Measurements from ENCODE around the gene CDH23. TPM values are rescaled to one million over a fixed set of nuclear protein-coding genes. Genes with fewer than 3 reads are reported as not detected.

Gene CDH23
- total RNA-seq, 1 donor from 2014 or later, result 5.4 TPM

DNA sequence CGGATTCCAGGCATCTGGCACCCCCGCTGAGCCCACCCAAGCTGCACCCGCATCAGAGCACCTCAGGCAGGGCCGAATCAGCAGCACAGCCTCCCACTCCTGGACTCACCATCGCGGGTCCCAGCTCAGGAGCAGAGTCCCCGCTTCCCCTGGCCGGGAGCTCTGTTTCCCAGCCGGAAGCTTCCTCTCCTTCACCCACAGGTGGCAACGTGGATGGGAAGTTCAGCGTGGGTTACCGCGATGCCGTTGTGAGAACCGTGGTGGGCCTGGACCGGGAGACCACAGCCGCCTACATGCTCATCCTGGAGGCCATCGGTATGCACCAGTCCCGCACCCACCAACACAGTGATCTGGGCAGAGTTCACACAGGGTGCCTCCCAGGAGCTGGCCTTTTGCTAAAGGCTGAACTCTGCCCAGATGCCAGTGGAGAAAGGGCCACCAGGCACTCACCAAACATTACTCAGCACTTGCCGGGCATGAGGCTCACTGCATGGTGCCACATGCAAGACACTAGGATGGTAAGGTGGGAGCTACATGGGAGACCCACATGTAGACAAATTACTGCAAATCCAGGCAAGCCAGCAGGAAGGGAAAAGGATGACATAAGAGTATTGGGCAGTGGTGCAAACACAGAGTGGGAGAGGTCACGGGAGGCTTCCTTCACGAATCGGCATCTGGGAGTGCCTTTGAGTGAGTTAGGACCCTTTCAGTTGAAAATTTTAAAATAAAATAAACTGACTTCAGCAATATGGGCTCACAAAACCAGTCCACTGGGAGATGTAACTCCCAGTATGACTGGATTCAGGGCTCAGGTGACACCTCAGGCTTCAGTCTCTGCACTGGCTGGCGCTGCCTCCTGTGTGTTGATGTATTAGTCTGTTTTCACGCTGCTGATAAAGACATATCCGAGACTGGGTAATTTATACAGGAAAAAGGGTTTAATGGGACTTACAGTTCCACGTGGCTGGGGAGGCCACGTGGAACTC, 312.5 kb downstream of the CDH23 start:
- ATAC-seq, result no peak
- intact Hi-C loops (cut with micrococcal nuclease), result loop anchor here (10.0 kb wide), 1 partner anchor 324 kb away; no protein-coding TSS in a partner anchor
- DNase-seq, result no peak

DNA sequence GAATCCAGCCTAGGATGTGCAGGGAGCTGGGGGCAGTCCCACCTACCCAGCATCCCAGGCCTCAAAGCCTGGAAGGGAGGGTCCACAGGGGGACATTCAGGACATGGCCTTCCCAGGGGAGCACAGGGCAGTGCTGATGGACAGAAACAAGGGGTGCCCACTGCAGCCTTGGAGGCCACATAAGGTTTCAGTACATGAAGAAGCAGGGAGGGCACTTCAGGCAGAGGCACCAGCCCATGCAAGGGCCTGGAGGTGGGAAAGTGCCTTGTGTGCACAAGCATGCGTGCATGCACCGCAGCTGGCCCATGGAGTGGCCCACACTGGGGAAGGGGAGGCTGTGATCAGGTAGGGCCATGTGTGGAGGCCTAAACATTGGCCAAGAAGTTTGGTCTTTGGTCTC, 313.8 kb downstream of the CDH23 start:
- DNase-seq (no peak), ATAC-seq (no peak)
- intact Hi-C loops (cut with micrococcal nuclease), result no loop called here

DNA sequence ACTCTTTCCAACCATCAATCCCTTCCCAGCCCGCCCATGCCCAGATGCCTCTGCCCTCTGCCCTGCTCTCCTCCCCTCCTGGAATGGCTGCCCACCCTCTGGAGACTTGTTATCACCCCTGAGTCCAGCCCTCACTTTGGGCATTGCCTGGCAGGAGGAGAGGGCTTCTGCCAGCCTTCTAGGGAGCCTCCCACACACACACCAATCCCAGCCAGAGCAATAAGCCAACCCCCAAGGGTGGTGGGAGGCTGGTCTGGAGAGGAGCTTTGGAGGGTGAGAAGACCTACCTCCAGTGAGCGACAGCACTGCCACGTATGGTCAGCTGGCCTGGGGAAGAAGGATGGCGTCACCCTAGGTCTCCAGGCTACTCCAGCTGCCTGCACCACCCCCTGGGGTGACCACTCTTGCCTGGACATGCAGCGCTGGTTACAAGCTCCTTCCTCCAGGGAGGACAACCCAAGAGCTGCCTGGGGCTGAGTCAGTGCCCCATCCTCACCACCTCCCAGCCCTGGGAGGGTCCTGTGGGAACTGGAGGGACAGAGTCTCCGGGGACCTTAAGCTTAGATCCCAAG, 314.4 kb downstream of the CDH23 start:
- intact Hi-C loops (cut with micrococcal nuclease), result no loop called here
- DNase-seq, result no peak
- ATAC-seq, result no peak

DNA sequence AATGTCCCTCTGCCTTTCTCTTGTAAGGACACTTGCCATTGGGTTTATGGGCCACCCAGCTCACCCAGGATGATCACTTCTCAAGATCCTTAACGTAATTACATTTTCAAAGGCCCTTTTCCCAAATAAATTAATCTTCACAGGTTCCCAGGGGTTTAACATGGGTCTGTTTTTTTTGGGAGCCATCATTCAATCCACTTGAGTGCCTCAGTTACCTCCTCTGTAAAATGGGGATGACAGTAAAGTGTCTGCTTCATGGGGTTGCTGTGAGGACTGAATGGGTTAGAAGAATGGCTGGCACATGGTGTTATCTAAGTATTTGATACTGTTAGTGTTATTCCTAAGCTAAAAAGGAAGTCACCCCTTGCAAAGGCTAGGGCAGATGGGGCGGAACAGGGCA, 315.4 kb downstream of the CDH23 start:
- no peak for ATAC-seq

DNA sequence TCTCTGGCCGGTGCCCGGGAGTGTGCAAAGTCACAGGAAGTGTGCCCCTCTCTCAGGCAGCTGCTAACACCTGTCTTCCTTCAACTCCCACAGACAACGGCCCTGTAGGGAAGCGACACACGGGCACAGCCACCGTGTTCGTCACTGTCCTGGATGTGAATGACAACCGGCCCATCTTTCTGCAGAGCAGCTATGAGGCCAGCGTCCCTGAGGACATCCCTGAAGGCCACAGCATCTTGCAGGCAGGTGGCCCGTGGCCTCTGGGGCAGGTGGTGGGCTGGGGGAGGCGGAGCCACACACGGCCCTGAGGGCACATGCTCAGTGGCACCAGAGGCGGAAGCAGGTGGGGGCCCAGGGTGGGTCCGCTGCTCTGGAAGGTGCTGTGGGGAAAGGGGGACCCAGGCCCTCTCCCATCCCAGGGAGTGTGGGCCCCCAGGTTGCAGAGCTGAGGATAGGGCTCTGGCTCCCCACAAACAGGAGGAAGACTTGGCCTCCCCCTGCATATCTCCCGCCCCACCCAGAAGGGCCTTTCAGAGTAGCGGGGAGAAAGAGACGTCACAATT, 315.9 kb downstream of the CDH23 start:
- intact Hi-C loops (cut with micrococcal nuclease), result no loop called here
- DNase-seq, result no peak
- no peak for ATAC-seq

More for the DNA sequence above, 315.4 kb downstream of the CDH23 start:
- no peak for DNase-seq
- intact Hi-C loops (cut with micrococcal nuclease), result no loop called here

DNA sequence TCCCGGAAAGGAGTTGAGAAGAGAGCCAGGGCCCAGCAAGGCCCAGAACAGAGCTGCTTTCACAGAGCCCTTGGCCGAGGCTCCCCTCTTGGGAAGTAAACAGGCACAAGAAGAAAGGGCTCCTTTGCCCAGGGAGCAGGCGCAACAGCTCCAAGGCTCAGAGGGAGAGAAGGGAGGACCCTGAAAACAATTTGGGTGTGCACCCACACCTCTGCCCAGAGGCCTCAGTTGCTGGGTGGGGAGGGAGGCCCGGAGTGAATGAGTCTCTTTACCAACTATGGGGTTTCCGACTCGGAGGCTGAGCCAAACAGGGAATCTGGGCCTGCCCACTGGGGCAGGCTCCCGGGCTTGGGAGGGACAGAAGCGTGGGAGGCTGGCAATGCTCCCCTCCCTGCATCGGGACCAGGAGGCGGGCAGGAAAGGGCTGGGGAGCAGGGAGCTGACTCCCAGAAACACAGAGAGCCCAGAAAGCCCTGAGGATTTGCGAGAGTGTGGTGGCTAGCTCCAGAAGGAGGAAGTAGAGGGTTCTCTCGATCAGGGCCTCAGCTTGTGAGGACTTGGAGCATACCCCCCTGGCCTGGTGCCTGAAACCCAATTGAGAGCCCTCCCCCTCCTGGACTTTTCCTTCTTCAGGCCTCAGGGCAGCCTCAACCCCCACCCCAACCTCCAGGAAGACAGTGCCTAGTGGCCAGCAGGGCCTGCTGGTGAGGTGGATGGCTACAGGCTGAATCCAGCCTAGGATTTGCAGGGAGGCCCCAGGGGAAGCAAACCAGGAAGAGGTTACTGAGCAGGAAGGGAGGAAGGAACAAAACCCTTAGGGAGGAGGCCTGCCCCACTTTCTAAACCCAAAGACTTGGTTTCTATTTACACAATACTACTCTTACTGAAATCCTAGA, 316.7 kb downstream of the CDH23 start:
- intact Hi-C loops (cut with micrococcal nuclease), result no loop called here
- DNase-seq (peak; percentile 89), ATAC-seq (peak; percentile 82)

DNA sequence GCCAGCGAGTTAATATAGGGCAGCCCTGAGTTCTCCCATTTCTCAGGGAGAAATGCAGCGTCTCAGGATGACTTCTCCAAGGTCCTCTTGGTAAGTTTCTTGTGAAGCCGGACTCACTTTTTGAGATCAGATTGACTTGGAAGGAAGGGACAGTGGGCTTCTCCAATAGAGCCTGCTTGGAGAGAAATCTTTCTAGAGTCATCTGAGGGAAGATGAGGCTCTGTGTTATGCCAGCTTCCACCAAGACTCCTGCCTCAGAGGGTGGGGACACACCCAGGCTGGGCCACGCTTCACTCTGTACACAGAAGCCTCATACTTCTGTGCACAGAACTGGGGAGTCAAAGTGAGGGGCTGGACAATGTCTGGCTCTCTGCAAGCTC, 317.3 kb downstream of the CDH23 start:
- no peak for ATAC-seq
- DNase-seq, result no peak
- intact Hi-C loops (cut with micrococcal nuclease), result no loop called here

DNA sequence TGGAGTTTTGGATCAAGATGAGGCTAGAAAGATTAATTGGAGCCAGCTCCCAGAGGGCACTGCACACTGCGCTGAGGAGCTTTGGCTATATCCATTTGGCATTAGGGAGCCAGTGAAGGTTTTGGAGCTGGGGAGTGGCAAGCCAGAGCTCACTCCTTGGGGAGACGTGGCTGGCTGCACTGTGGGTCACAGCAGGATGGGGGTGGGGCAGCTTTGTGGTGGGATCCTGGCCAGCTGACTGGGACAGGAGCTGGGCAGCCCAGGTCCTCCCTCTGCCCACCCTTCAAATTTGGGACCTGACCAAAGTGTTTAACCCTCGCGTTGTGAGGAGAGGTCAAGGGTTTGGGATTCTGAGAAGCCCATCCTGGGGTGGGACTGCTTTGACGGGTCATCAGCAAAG, 317.9 kb downstream of the CDH23 start:
- intact Hi-C loops (cut with micrococcal nuclease), result no loop called here
- DNase-seq, result no peak

DNA sequence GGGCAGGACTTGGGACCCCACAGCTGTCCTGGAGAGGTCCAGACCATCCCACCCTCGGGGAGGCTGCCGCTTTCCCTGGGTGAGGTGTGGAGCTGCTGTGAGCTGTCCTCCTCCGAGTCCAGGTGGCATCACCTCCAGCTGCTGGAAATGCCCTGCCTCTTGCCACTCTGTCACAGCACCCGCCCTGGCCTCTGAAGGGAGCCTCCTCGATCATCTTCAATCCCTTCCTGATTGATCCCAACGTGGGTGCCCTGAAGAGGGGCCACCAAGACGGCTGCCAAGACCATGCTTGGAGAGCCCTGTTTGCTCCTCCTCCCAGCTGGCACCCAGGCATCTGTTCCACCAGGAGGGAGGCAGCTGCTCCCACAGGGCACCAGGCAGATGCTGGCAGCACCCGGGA, 318.3 kb downstream of the CDH23 start:
- ATAC-seq (no peak), DNase-seq (no peak)
- intact Hi-C loops (cut with micrococcal nuclease), result no loop called here

More for the DNA sequence above, 317.9 kb downstream of the CDH23 start:
- no peak for ATAC-seq

DNA sequence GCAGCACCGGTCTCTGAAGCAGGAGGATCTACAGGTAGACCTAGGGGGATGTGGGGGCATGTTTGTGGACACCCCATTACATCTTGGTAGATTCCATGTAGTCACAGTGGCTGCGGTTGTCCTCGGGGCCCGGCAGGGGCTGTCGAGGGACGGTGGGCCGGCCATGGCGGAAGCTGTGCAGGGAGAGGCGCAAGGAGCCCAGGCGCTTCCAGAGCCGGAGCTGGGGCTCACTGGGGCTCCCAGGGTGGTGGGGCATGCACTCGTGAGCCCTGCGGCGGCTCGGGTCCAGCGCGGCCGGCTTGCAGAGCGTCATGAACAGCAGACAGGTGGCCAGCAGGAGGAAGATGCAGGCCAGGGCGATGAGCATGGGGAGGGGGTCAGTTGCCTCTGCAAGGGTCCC, 319.1 kb downstream of the CDH23 start:
- ATAC-seq (no peak), DNase-seq (no peak)
- intact Hi-C loops (cut with micrococcal nuclease), result no loop called here

DNA sequence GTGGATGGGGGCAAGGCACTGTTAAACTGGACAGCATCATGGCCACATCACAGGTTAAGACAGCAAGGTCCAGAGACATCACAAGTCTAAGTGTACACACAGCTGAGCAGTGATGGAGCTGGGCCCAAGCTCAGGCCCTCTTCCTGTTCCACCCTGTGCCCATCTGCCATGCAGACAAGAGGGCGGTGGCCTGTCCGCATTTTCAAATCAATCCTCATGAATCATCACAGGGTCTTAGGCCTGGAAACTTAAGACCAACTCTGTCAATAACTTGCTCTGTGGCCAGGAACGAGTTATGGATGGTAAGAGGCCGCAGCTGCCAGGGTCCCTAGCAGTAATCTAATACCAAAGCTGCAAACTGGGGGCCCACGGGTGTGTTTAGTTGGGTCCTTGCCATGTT, 319.7 kb downstream of the CDH23 start:
- ATAC-seq, result no peak
- no peak for DNase-seq
- intact Hi-C loops (cut with micrococcal nuclease), result no loop called here

DNA sequence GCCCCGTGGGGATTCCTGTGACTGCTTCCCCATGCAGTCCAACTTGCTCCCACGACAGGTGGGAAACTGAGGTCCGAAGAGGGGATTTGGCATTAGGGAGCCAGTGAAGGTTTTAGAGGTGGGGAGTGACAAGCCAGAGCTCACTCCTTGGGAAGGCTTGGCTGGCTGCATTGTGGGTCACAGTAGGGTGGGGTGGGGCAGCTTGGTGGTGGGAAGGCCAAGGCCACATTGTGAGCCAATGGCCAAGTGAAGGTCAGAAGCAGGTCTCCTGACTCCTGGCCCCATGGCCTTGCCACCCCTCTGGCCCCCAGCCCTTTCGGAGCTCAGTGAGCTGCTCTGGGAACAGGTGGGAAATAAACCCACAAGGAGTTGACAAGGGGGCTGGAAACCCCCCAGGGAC, 320.3 kb downstream of the CDH23 start:
- ATAC-seq, result no peak
- intact Hi-C loops (cut with micrococcal nuclease), result no loop called here
- peak; percentile 30 for DNase-seq

DNA sequence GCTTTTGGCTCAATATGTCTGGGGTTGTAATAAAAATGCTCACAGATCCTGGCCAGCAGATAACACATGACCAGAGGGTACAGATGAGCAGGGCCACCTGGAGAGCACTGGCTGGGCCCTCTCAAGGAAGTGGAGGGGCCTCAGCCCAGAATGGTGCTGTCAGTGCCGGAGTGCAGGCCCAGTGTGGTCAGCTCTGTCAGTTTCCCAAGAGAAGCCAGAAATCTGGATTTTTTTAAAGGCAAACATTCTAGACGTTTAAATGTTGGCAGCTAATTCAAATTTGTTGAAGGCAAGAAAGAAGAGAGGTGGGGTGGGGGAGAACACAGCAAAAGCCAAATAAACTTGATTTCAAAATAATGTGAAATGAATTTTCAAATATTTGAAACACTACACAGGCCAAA, 320.8 kb downstream of the CDH23 start:
- ATAC-seq (no peak), DNase-seq (peak; percentile 36)
- intact Hi-C loops (cut with micrococcal nuclease), result no loop called here

DNA sequence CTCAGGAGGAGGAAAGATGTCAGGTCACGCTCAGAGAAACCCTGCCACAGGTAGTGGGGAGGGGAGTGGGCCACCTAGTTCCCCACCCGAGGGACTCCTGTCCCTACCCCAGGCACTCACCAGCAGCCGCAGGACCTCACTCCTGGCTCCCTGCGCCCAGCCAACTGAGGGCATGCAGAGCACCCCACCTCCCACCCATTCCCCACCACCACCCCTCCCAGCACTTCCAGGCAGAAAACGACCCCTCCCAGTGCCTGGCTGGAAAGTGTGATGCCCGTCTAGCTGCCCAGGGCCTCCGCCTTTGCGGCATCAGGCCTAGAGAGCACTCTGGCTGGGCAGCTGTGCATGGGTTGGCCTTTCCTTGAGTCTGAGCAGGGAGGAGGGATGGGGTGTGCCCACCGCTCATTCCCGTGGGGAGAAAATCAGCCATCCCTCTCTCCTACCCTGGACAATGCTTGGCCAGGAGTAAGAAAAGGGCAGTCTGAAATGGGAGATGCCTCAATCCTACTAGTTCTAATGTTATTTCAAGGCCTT, 321.5 kb downstream of the CDH23 start:
- peak; percentile 41 for DNase-seq
- no peak for ATAC-seq
- intact Hi-C loops (cut with micrococcal nuclease), result no loop called here

DNA sequence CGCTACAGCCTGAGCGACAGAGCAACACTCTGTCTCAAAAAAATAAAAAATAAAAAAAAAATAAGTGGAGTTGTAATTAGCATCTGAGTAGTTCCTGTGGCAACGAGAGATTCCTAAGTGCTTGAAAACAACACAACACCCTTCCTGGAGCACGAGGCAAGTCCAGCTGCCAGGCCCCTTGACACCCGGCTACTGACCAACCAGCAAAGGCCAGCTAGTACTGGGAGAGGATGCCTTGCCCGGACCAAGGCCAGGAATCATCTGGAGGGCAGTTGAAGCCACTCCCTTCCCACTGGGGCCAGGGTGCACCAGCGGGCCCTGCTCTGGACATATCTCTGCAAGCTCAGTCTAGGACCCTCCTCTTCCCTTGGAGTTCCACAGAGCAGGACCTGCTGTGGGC, 322.3 kb downstream of the CDH23 start:
- peak; percentile 64 for DNase-seq
- intact Hi-C loops (cut with micrococcal nuclease), result no loop called here
- ATAC-seq, result peak; percentile 64

DNA sequence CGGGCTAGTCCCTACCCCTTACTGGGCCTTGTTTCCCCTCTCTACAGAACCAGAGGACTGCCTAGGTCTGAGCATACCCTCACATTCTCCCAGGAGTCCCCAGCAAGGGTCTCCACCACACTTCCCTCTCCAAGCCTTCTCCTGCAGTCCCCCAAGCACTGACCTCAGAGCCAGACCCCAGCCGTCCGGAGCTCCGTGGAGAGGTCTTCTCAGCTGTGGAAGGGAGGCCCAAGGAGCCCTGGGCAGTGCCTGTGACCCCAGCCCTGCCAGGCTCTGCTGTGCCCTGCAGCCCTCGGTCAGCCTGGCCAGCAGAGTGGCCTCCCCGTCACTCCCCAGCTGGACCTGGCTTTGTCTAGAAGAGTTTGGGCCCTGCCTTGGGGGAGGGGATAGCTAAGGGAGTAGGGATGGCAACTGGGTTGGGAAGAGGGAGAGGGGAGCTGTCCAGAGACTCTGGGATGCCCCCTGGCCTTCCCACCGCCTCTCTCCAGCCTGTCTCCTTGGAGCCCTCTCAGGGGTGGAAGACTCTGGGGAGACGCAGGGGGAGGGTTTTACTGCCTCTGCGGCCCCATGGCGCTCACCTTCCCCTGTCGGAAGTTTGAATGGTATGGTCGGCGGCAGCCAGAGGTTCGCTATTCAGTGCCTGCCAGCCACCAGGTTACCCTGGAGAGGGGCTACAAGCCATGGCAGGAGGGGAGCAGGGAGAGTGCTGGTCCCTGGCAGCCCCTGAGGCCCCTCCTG, 322.9 kb downstream of the CDH23 start, which contains the start of gene C10orf105:
C10orf105 (minus strand) TSS at position 315 of the 738 bp plus-strand sequence. CDS start 3,441 bp downstream, outside the sequence.
- ATAC-seq (no peak), DNase-seq (no peak)
- intact Hi-C loops (cut with micrococcal nuclease), result no loop called here

DNA sequence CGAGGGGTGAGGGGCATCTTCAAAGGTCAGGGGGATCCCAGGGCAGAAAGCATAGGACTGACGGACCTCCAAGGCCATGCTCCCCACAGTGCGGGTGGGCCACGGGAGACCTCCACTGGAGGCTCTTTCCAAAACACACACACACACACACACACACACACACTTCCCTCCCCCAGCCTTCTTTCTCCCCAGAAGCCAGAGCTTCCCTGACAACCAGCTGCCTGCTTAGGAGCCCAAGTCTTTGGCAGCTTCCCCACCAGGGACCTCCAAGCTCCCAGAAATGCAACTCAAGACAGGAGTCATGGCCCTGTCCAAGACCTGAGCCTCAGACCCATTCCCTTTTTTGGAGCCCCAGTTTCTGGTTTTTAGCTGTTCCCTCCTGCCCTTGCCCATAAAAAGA, 323.6 kb downstream of the CDH23 start:
- DNase-seq (no peak), ATAC-seq (no peak)
- intact Hi-C loops (cut with micrococcal nuclease), result no loop called here

DNA sequence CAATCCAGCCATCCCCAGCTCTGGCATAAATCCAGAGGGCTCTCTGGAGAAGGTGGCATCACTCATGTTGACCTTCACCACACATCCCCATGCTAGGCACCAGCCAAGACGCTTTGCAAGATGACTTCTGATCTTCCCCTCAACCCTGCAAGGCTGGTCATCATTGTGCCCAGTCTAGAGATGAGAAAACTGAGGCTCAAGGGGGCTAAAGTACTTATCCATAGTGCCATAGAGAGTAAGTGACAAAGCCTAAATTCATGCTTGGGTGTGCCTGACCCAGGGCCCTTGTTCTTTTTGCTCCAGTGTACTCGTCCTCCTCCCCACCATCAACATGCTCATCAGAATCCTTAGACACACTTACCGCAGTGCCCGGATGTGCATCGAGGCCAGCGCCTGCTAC, 324.6 kb downstream of the CDH23 start:
- intact Hi-C loops (cut with micrococcal nuclease), result no loop called here
- ATAC-seq (no peak), DNase-seq (no peak)

Data from left ventricle myocardium superior (tissue), 1 donor.